ENCODE data around the gene ITIH5. TPM values are rescaled to one million over a fixed set of nuclear protein-coding genes. Genes with fewer than 3 reads are reported as not detected.

ITIH5 gene
- total and polyA plus RNA-seq, 5 experiments from 2014 or later = not detected

DNA sequence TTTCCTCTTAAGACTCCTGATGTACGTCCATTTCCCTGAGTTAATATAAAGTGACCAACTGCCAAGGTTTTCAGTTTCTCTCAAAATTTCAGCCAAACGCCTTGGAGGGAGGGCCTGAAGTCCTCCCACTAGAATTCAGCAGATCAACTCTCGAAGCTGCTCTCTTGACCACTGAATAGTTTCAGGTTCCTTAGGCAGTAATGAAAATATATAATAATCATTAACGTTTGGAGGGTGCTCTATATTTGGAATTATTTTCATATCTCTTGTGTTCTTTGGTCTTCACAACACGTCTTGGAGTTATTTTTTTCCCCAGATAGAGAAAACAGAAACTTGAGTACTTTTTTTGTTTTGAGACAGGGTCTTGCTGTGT lies 132.3 kb downstream of the ITIH5 start:
- no peak for DNase-seq
- H3K4me3 Mint-ChIP-seq = no peak overlapping the region
- H3K27me3 Mint-ChIP-seq = peaks cover 2 to 13% (median 5%) of the 10 kb centered on the region in 5 donors
- peaks cover 0 to 17% (median 7%) of the 10 kb centered on the region in 9 donors for H3K9me3 Mint-ChIP-seq
- POLR2A ChIA-PET = no interaction called here
- no peak overlapping the region for H3K27ac Mint-ChIP-seq
- H3K4me1 Mint-ChIP-seq = peaks cover 7 to 15% (median 11%) of the 10 kb centered on the region in 4 donors
- peaks cover 0 to 17% (median 9%) of the 10 kb centered on the region in 3 donors for H3K36me3 Mint-ChIP-seq
- no peak for ATAC-seq

DNA sequence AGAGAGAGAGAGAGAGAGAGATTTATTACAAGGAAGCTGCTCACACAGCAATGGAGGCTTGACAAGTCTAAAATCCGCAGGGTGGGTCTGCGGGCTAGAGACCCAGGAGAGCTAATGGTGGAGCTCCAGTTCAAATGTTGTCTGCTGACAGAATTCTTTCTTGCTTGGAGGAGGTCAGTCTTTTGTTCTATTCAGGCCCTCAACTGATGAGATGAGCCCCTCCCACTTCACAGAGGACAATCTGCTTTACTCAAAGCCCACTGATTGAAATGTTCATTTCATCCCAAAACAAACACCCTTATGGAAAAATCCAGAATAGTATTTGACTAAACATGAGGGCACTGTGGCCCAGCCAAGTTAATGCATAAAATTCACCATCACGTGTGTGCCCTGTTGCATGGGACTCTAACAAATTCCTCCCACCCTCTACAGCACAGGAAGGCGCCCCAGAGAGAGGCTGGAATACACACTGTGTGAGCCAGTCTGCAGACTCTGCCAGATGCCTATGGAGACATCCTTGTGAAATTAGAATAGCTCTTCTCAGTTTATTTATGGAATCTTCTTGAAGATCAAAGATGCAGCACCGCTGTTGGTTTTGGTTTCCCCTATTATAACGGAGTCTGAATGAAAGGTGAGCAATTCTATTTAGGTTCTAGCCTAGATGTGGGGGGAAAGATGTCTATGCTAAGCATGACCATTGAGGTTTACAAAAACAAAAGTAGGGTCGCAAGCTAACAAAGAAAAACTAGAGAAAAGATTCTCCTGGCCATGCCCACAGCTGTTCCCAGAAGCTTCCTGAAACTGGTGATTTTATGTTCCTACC lies 132.9 kb downstream of the ITIH5 start:
- H3K27me3 Mint-ChIP-seq = peaks cover 2 to 13% (median 5%) of the 10 kb centered on the region in 5 donors
- H3K4me1 Mint-ChIP-seq = peaks cover under 1 to 9% (median 5%) of the 10 kb centered on the region in 4 donors
- DNase-seq (no peak), ATAC-seq (no peak)
- H3K27ac Mint-ChIP-seq = no peak overlapping the region
- POLR2A ChIA-PET = no interaction called here
- H3K36me3 Mint-ChIP-seq = peaks cover 0 to 11% (median 7%) of the 10 kb centered on the region in 3 donors
- H3K9me3 Mint-ChIP-seq = peaks cover 0 to 12% (median 6%) of the 10 kb centered on the region in 9 donors
- no peak overlapping the region for H3K4me3 Mint-ChIP-seq

DNA sequence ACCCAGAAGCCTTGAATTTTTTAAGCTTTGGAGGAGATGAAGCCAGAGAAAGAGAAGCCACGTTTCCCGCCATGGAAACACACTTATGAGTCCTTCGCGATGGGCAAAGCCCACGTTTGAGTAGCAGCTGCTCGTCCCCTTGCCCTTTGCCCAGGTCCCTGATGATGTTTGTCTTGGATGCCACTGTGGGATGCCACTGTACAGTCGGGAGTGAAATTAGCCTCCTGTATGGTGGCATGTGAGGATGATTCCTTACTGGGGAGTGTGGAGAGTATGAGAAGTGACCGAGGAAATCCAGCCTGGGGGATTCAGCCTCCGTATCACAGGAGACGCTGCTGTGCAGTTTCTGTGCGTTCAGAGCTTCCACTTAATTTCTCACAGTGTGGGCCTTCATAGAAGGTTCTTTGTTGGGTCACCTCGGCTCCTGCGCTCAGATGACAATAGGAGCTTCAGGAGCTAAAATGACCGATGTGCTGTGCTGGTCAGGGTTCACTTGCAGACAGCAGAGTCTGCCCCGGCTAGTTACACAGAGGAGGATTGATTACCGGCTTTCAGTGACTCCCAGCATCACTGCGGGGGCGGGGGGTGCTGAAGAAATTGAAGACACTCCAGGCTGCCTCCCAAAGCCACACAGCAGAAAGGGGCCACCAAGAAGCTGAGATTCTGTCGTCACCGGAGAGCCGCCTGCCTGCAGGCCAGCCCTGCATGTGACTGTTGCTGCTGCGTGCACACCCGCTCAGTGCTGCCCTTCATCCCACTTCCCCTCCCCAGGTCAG lies 133.9 kb downstream of the ITIH5 start:
- ATAC-seq (no peak), DNase-seq (no peak)
- POLR2A ChIA-PET = no interaction called here
- no peaks in the 10 kb centered on the region for H3K4me1 Mint-ChIP-seq
- peaks cover 2 to 15% (median 5%) of the 10 kb centered on the region in 5 donors for H3K27me3 Mint-ChIP-seq
- H3K27ac Mint-ChIP-seq = no peak overlapping the region
- no peak overlapping the region for H3K4me3 Mint-ChIP-seq
- peaks cover 0 to 5% (median 1%) of the 10 kb centered on the region in 9 donors for H3K9me3 Mint-ChIP-seq
- peaks cover 0 to 5% (median 0%) of the 10 kb centered on the region in 3 donors for H3K36me3 Mint-ChIP-seq

DNA sequence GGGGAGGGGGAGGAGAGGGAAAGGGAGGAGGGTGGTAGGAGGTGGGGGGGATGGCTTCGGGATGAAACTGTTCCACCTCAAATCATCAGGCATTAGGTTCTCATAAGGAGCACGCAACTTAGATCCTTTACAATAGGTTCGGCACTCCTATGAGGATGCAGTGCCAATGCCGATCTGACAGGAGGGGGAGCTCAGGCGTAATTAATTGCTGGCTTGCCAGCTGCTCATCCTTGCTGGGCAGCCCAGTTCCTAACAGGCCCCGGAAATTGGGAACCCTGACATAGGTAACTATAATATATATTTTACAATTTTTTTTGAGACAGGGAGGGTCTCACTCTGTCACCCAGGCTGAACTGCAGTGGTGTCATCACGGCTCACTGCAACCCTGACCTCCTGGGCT lies 137.1 kb downstream of the ITIH5 start:
- H3K36me3 Mint-ChIP-seq = no peaks in the 10 kb centered on the region
- no peak for DNase-seq
- no peak for ATAC-seq
- POLR2A ChIA-PET = no interaction called here
- H3K4me1 Mint-ChIP-seq = peaks cover 4 to 8% (median 6%) of the 10 kb centered on the region in 4 donors
- peaks cover 0 to 2% (median 0%) of the 10 kb centered on the region in 9 donors for H3K9me3 Mint-ChIP-seq
- H3K27me3 Mint-ChIP-seq = peaks cover 2 to 15% (median 5%) of the 10 kb centered on the region in 5 donors
- no peak overlapping the region for H3K27ac Mint-ChIP-seq
- no peak overlapping the region for H3K4me3 Mint-ChIP-seq

DNA sequence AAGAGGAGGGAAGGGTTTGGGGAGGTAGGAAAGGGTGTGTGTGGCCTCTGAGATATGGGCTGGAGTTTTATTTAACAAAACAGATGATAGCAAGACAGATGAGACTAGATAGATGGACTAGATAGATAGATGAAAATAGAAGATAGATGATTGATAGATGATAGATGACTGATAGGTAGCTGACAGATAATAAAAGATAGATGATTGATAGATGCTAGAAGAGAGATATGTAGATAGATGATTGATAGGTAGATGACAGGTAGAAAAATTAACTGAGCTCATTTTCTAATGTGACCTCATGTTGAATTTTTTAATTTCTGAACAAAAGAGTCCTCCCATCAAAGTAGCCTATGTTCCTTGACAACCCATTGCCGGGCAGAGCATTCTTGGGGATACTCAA lies 139.3 kb downstream of the ITIH5 start:
- H3K4me1 Mint-ChIP-seq = peaks cover 4 to 25% (median 6%) of the 10 kb centered on the region in 4 donors
- peaks cover 0 to 15% (median 5%) of the 10 kb centered on the region in 5 donors for H3K27me3 Mint-ChIP-seq
- no peaks in the 10 kb centered on the region for H3K9me3 Mint-ChIP-seq
- ATAC-seq (no peak), DNase-seq (no peak)
- H3K27ac Mint-ChIP-seq = peak overlapping the region in 1 of 10 donors; percentile 7
- H3K4me3 Mint-ChIP-seq = no peak overlapping the region
- POLR2A ChIA-PET = no interaction called here
- no peaks in the 10 kb centered on the region for H3K36me3 Mint-ChIP-seq

DNA sequence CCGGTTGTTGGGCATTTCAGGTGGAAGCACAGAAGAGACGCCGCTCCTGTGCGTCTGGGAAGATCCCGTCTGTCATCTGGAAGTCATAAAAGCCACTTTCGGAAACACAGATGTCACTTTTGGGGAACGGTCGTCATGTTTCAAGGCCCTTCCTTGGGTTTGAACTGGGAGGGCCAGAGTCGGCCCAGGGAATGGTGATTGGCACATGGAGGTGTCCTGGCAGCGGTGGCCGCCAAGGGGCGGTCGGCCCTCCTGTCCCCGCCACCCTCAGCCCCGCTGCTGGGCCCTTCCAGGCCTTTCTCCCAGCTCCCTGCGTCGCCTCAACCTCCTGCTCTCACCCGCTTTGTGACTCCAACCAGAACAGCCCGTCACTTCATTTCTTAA lies 140.8 kb downstream of the ITIH5 start:
- H3K27me3 Mint-ChIP-seq = peaks cover 0 to 10% (median 2%) of the 10 kb centered on the region in 5 donors
- peak overlapping the region in 1 of 10 donors; percentile 41 for H3K27ac Mint-ChIP-seq
- no peaks in the 10 kb centered on the region for H3K9me3 Mint-ChIP-seq
- no peak overlapping the region for H3K4me3 Mint-ChIP-seq
- ATAC-seq = no peak
- peaks cover 8 to 35% (median 11%) of the 10 kb centered on the region in 4 donors for H3K4me1 Mint-ChIP-seq
- POLR2A ChIA-PET = interaction anchor here (1.2 to 1.3 kb wide), 2 partner anchors 17 to 161 kb away, joined by 4 to 7 read pairs; no protein-coding TSS in a partner anchor
- H3K36me3 Mint-ChIP-seq = no peaks in the 10 kb centered on the region
- DNase-seq = no peak

DNA sequence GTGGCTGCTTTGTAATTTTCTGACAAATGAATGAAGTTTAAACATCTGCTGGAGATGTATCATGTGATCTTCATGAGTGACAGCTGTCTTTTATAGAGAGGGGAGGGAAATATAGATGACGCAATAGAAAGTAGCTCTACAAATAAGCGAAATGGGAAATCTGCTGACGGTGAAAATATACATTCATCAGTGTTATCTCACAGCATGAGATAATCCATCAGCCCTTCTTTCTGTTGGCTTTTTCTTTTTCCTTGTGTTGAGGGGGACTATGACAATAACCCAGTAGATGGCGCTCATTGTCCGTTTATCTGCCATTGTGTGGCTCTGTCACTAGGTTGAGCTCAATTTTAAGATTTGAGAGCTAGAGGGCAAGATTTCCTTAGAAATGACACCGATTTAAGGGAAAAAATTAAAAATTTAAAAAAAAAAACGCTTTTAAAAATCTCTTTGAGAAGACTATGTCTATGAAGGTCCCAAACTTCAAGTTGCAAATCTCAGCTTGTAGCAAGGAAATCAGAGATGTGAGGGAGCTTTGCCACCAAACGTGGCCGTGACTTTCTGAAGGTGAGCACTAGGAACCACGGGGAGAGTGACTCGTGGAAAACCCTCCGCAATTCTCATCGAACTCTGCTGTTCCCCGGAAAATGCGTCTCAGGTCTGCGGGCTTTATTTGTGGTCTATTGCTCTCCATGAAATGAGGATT lies 141.3 kb downstream of the ITIH5 start:
- POLR2A ChIA-PET = interaction anchor here (1.2 to 1.3 kb wide), 3 partner anchors 17 to 162 kb away, joined by 4 to 7 read pairs (median 6); no protein-coding TSS in a partner anchor
- ATAC-seq (peak; percentile 82 to 87), DNase-seq (peak; percentile 19 to 82 (median 63))
- Mint-ChIP-seq H3K27me3 (peaks cover 0 to 8% (median 0%) of the 10 kb centered on the region in 5 donors), H3K4me3 (no peak overlapping the region), H3K9me3 (no peaks in the 10 kb centered on the region), H3K27ac (peak overlapping the region in 2 of 10 donors; percentile 41 to 72), H3K4me1 (peaks cover 9 to 40% (median 15%) of the 10 kb centered on the region in 4 donors), H3K36me3 (no peaks in the 10 kb centered on the region)

DNA sequence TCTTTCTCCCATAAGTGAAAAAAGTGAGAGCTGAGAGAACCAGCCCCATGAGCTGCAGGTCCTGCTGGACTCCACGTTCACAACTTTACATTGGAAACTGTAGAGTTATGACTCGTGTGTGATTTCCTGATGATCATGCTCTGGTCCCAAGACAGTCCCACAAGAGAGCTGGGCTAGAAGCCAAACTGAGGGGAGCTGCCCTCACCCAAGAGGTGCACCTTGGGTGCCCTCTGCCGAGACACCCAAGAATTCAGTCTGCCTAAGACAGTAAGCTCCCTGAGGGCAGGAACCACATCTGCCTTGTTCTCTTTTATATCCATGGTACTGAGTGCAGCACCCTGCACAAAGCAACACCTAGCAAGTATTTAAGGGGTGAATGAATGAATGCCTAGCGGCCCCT lies 143.1 kb downstream of the ITIH5 start:
- no peak for ATAC-seq
- Mint-ChIP-seq H3K27ac (peak overlapping the region in 1 of 10 donors; percentile 15), H3K36me3 (no peaks in the 10 kb centered on the region), H3K4me3 (no peak overlapping the region), H3K27me3 (peaks cover 0 to 3% (median 0%) of the 10 kb centered on the region in 5 donors), H3K9me3 (no peaks in the 10 kb centered on the region), H3K4me1 (peaks cover 9 to 43% (median 16%) of the 10 kb centered on the region in 4 donors)
- DNase-seq = no peak
- POLR2A ChIA-PET = interaction anchor here (0.5 to 0.6 kb wide), 2 partner anchors 16 to 102 kb away, joined by 3 read pairs; no protein-coding TSS in a partner anchor

DNA sequence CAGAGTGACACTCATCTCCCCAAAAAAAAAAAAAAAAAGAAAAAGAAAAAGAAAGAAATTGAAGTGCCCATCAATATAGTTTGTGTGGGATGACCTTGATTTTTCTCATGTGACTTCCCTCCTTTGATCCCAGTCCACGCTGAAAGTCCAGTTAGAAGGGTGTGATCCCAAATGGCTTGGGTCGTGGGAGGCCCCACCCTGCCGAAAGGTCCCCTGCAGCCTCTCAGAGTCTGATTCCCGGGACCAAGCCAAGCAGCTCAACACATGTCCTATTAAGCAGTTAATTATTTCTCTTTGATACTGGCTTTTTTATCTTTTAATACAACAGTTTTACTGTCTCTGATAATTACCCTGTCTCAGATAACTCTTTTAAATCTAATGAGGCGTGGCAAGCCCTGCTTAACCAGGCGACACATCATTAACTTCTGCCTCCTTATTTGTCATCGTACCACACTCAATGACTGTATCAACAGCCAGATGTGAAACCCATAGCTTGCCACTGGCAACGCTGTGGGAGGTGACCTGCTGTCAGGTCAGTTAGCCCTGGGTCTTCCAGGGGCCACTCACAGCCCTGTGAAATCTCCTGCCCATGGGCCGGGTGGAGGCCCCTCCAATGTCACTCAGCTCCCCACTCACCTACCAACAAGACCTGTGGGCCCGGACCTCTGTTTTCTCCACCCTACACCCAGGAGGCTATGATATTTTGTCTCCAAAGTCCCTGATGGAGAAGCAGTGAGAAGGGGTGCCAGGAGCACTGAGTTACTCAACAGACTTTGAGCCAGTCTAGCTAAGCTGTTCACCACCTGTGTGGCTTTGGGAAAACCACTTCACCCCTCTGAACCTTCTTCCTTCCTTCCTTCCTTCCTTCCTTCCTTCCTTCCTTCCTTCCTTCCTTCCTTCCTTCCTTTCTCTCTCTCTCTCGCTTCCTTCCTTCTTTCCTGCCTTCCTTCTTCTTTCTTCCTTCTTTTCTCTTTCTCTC lies 146.0 kb downstream of the ITIH5 start:
- Mint-ChIP-seq H3K36me3 (peaks cover 0 to 4% (median 2%) of the 10 kb centered on the region in 3 donors), H3K9me3 (no peaks in the 10 kb centered on the region), H3K4me1 (peaks cover 13 to 56% (median 21%) of the 10 kb centered on the region in 4 donors), H3K27ac (peak overlapping the region in 4 of 10 donors; percentile 24 to 78 (median 49)), H3K27me3 (no peaks in the 10 kb centered on the region), H3K4me3 (no peak overlapping the region)
- ATAC-seq (no peak), DNase-seq (no peak)
- POLR2A ChIA-PET = no interaction called here

DNA sequence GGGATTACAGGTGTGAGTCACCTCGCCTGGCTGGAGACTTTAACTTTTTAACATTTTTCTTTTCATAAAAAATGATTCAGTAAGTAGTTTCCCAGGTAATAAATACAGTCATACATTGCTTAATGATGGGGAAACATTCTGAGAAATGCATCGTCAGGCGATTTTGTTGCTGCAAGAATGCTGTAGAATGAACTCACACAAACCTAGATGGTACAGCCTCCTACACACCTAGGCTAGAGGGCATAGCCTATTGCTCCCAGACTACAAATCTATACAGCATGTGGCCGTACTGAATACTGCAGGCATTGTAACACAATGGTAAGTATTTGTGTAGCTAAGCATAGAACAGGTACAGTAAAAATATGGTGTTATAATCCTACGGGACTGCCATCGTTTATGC lies 147.4 kb downstream of the ITIH5 start:
- H3K4me3 Mint-ChIP-seq = no peak overlapping the region
- ATAC-seq (no peak), DNase-seq (no peak)
- peaks cover 0 to 4% (median 2%) of the 10 kb centered on the region in 3 donors for H3K36me3 Mint-ChIP-seq
- H3K27ac Mint-ChIP-seq = no peak overlapping the region
- H3K4me1 Mint-ChIP-seq = peaks cover 10 to 61% (median 17%) of the 10 kb centered on the region in 4 donors
- H3K9me3 Mint-ChIP-seq = no peaks in the 10 kb centered on the region
- no peaks in the 10 kb centered on the region for H3K27me3 Mint-ChIP-seq
- POLR2A ChIA-PET = interaction anchor here (0.7 kb wide), 1 partner anchor 593 kb away, joined by 3 read pairs; no protein-coding TSS in a partner anchor

DNA sequence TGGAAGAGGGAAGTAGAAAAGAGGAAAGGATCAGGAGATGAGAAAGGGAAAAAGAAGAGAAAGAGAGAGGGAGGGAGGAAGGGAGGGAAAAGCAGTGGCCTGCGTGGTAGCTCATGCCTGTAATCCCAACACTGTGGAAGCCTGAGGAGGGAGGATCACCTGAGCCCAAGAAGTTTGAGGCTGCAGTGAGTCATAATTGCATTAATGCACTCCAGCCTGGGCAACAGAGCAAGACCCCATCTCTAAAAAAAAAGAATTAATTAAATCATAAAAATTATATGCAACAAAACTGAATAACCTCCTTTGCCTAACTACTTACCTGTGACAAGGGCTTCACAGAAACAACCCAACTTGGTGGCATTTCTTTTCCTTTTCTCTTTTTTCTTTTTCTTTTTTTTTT lies 148.1 kb downstream of the ITIH5 start:
- ATAC-seq = no peak
- no peaks in the 10 kb centered on the region for H3K27me3 Mint-ChIP-seq
- peak overlapping the region in 3 of 10 donors; percentile 44 to 91 (median 54) for H3K27ac Mint-ChIP-seq
- H3K9me3 Mint-ChIP-seq = no peaks in the 10 kb centered on the region
- no peak overlapping the region for H3K4me3 Mint-ChIP-seq
- DNase-seq = no peak
- POLR2A ChIA-PET = interaction anchor here (0.6 to 0.7 kb wide), 2 partner anchors 395 to 592 kb away, joined by 3 read pairs; no protein-coding TSS in a partner anchor
- H3K36me3 Mint-ChIP-seq = peaks cover 0 to 4% (median 2%) of the 10 kb centered on the region in 3 donors
- H3K4me1 Mint-ChIP-seq = peaks cover 10 to 63% (median 22%) of the 10 kb centered on the region in 4 donors
